Activated CD4-positive, alpha-beta T cell treated with anti-CD3 and anti-CD28 coated beads, Interleukin-2, amount 50 U/mL, for 24 hours (primary cell): ENCODE measurements around the gene MYO3A.

Experiments
- DNase-seq, 2 donors: peaks; one replicate each; pipeline ENCODE4 v3.0.0-alpha.2; 2020; ENCODE audit warnings: low read depth in 1 of 2, low spot score in 1 of 2

The MYO3A gene

GRCh38 chr10:26213157-26213800 lies 279.2 kb downstream of the MYO3A start:
- DNase-seq: no peak

- DNase-seq: no peak
Measured at GRCh38 chr10:26214004-26214403, 280.0 kb downstream of the MYO3A start.

GRCh38 chr10:26214551-26215395 lies 280.7 kb downstream of the MYO3A start:
- DNase-seq: no peak

- DNase-seq: no peak
Measured at GRCh38 chr10:26215396-26215934, 281.4 kb downstream of the MYO3A start.

GRCh38 chr10:26215935-26216584 lies 282.0 kb downstream of the MYO3A start:
- peak in 1 of 2 donors; percentile 7 for DNase-seq

GRCh38 chr10:26216585-26217395 lies 282.8 kb downstream of the MYO3A start, which contains the start of gene GAD2:
TSS of gene GAD2 (plus strand) at chr10:26216774. CDS start at chr10:26216810, 36 bp downstream.
- no peak for DNase-seq

GRCh38 chr10:26217396-26218086 lies 283.5 kb downstream of the MYO3A start:
- DNase-seq: no peak

GRCh38 chr10:26219676-26220075 lies 285.6 kb downstream of the MYO3A start:
- DNase-seq: no peak

GRCh38 chr10:26220901-26221300 lies 286.9 kb downstream of the MYO3A start:
- DNase-seq: no peak

- DNase-seq: no peak
Measured at GRCh38 chr10:26221541-26221940, 287.5 kb downstream of the MYO3A start.

GRCh38 chr10:26222563-26222962 lies 288.5 kb downstream of the MYO3A start:
- no peak for DNase-seq

GRCh38 chr10:26225322-26225721 lies 291.3 kb downstream of the MYO3A start:
- DNase-seq: no peak

- no peak for DNase-seq
Measured at GRCh38 chr10:26227786-26228185, 293.8 kb downstream of the MYO3A start.

- no peak for DNase-seq
Measured at GRCh38 chr10:26232174-26232573, 298.1 kb downstream of the MYO3A start.

GRCh38 chr10:26235761-26236160 lies 301.7 kb downstream of the MYO3A start:
- no peak for DNase-seq

- DNase-seq: no peak
Measured at GRCh38 chr10:26238378-26238777, 304.3 kb downstream of the MYO3A start.

GRCh38 chr10:26242706-26243350 lies 308.8 kb downstream of the MYO3A start:
- DNase-seq: no peak

GRCh38 chr10:26243351-26243720 lies 309.3 kb downstream of the MYO3A start:
- DNase-seq: no peak

- no peak for DNase-seq
Measured at GRCh38 chr10:26249681-26250080, 315.7 kb downstream of the MYO3A start.

GRCh38 chr10:26251925-26252324 lies 317.9 kb downstream of the MYO3A start:
- DNase-seq: no peak
